Activated CD4-positive, alpha-beta T cell treated with anti-CD3 and anti-CD28 coated beads, Interleukin-2, amount 10 ng/mL, durations not matched to agents 24 days and 14 days (primary cell): ENCODE measurements around the gene KIF4A. TPM values are rescaled to one million over a fixed set of nuclear protein-coding genes. Genes with fewer than 3 reads are reported as not detected.
"Not testable (repeated sequence)": the region's sequence is repeated elsewhere in the genome, so short reads cannot be mapped to it uniquely, and the experiment has no call there.

Experiments
- DNase-seq: peaks from one replicate; pipeline ENCODE4 v3.0.0; 2022
- H3K27ac Mint-ChIP-seq: one replicate; pipeline ENCODE4 v1.8.0; 2022; ENCODE audit warnings: mild to moderate bottlenecking, mixed read lengths
- H3K27me3 Mint-ChIP-seq: one replicate; pipeline ENCODE4 v1.8.0; 2022; ENCODE audit warnings: mixed read lengths
- H3K36me3 Mint-ChIP-seq: one replicate; pipeline ENCODE4 v1.8.0; 2022; ENCODE audit warnings: low read depth, mild to moderate bottlenecking, mixed read lengths
- H3K4me1 Mint-ChIP-seq: one replicate; pipeline ENCODE4 v1.8.0; 2021; ENCODE audit warnings: mixed read lengths
- H3K4me3 Mint-ChIP-seq: one replicate; pipeline ENCODE4 v1.8.0; 2022; ENCODE audit warnings: mild to moderate bottlenecking, moderate library complexity, mixed read lengths
- H3K9me3 Mint-ChIP-seq: one replicate; pipeline ENCODE4 v1.8.0; 2021; ENCODE audit warnings: mixed read lengths
- intact Hi-C: fragments of 100-400 bp; cut with micrococcal nuclease; formaldehyde crosslinking; loops from one replicate; pipeline ENCODE4 v1.15.1; 2023
- total RNA-seq: library from RNA; stranded (reverse); gene quantifications from 2 replicates; pipeline ENCODE4 v1.2.3, GENCODE V29; 2022

Gene KIF4A
- total RNA-seq, 1 donor from 2014 or later, result 19.4 TPM

- intact Hi-C loops, result no loop called here
- Mint-ChIP-seq H3K4me3 (no peak overlapping the region), H3K4me1 (no peaks in the 10 kb centered on the region), H3K27ac (no peak overlapping the region), H3K9me3 (no peaks in the 10 kb centered on the region), H3K27me3 (no peaks in the 10 kb centered on the region), H3K36me3 (peaks cover 11% of the 10 kb centered on the region)
- no peak for DNase-seq
Observed at GRCh38 chrX:70324326-70324725, 34.4 kb downstream of the KIF4A start.

DNA sequence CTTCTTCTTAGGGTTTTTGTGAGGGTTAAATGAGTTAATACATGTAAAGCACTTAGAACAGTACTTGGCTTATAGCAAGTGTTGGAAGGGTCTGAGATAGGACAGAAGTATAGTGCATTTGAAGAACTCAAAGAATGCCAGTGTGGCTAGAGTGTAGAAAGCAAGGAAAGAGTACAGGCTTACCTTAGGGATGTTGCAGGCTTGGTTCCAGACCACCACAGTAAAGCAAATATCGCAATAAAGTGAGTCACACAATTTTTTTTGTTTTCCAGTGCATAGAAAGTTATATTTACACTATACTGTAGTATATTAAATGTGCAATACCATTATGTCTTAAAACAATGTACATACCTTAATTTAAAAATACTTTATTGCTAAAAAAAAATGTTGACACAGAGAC lies 41.3 kb downstream of the KIF4A start:
- H3K9me3 Mint-ChIP-seq, result no peaks in the 10 kb centered on the region
- no peak overlapping the region for H3K4me3 Mint-ChIP-seq
- no peak overlapping the region for H3K27ac Mint-ChIP-seq
- intact Hi-C loops, result no loop called here
- no peaks in the 10 kb centered on the region for H3K27me3 Mint-ChIP-seq
- DNase-seq, result no peak
- peaks cover 6% of the 10 kb centered on the region for H3K4me1 Mint-ChIP-seq
- peaks cover 29% of the 10 kb centered on the region for H3K36me3 Mint-ChIP-seq

DNA sequence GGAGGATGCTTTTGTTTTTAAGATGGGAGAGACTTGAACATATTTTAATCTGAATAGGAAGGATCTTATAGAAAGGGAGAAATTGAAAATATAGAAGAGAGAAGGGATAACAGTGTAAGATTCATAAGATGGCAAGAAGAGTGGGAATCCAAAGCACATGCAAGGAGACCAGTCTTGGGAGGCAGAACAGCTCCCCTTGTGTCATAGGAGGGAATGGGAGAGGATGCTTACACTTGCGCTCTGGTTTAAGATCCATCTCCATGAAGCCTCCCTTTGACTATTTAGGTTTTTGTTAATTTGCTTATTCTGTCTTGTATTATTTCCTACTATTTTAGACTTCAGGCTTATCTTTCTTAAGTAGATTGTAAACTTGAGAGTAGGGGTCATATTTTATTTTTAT lies 42.7 kb downstream of the KIF4A start:
- intact Hi-C loops, result no loop called here
- Mint-ChIP-seq H3K9me3 (no peaks in the 10 kb centered on the region), H3K27me3 (no peaks in the 10 kb centered on the region), H3K36me3 (peaks cover 31% of the 10 kb centered on the region), H3K4me3 (no peak overlapping the region), H3K27ac (peak overlapping the region; percentile 3), H3K4me1 (peaks cover 15% of the 10 kb centered on the region)
- no peak for DNase-seq

- Mint-ChIP-seq H3K27ac (peak overlapping the region; percentile 45), H3K9me3 (no peaks in the 10 kb centered on the region), H3K36me3 (peaks cover 26% of the 10 kb centered on the region), H3K27me3 (no peaks in the 10 kb centered on the region), H3K4me1 (peaks cover 15% of the 10 kb centered on the region), H3K4me3 (no peak overlapping the region)
- DNase-seq, result peak; percentile 58
- intact Hi-C loops, result loop anchor here (2.0 to 5.0 kb wide), 3 partner anchors 46 to 336 kb away; partner anchors contain the start of gene KIF4A
Observed at GRCh38 chrX:70336767-70337166, 46.9 kb downstream of the KIF4A start.

- intact Hi-C loops, result loop anchor here (5.0 kb wide), 1 partner anchor 94 kb away; no protein-coding TSS in a partner anchor
- no peak overlapping the region for H3K4me3 Mint-ChIP-seq
- peaks cover 25% of the 10 kb centered on the region for H3K36me3 Mint-ChIP-seq
- H3K4me1 Mint-ChIP-seq, result peaks cover 15% of the 10 kb centered on the region
- no peak for DNase-seq
- no peaks in the 10 kb centered on the region for H3K27me3 Mint-ChIP-seq
- no peak overlapping the region for H3K27ac Mint-ChIP-seq
- H3K9me3 Mint-ChIP-seq, result no peaks in the 10 kb centered on the region
Observed at GRCh38 chrX:70338290-70338689, 48.4 kb downstream of the KIF4A start.

GRCh38 chrX:70343435-70343834 lies 53.5 kb downstream of the KIF4A start:
- no peak overlapping the region for H3K27ac Mint-ChIP-seq
- peaks cover 38% of the 10 kb centered on the region for H3K36me3 Mint-ChIP-seq
- H3K27me3 Mint-ChIP-seq, result no peaks in the 10 kb centered on the region
- H3K9me3 Mint-ChIP-seq, result no peaks in the 10 kb centered on the region
- no peak overlapping the region for H3K4me3 Mint-ChIP-seq
- no peaks in the 10 kb centered on the region for H3K4me1 Mint-ChIP-seq
- intact Hi-C loops, result no loop called here
- DNase-seq, result no peak

- no peak for DNase-seq
- Mint-ChIP-seq H3K4me3 (no peak overlapping the region), H3K27me3 (no peaks in the 10 kb centered on the region), H3K27ac (no peak overlapping the region), H3K4me1 (no peaks in the 10 kb centered on the region), H3K36me3 (peaks cover 45% of the 10 kb centered on the region), H3K9me3 (no peaks in the 10 kb centered on the region)
- intact Hi-C loops, result no loop called here
Observed at GRCh38 chrX:70346418-70347070, 56.6 kb downstream of the KIF4A start.

DNA sequence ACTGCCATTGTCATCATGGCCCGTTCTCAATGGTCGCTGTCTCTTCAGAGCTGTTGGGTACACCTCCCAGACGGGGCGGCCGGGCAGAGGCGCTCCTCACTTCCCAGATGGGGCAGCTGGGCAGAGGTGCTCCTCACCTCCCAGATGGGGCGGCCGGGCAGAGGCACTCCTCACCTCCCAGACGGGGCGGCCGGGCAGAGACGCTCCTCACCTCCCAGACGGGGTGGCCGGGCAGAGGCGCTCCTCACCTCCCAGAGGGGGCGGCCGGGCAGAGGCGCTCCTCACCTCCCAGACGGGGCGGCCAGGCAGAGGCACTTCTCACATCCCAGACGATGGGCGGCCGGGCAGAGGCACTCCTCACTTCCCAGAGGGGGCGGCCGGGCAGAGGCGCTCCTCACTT lies 58.9 kb downstream of the KIF4A start:
- H3K27me3 Mint-ChIP-seq, H3K9me3 Mint-ChIP-seq, DNase-seq, H3K4me1 Mint-ChIP-seq, intact Hi-C loops, H3K4me3 Mint-ChIP-seq, H3K27ac Mint-ChIP-seq: not testable (repeated sequence)
- H3K36me3 Mint-ChIP-seq, result peaks cover 40% of the 10 kb centered on the region

- intact Hi-C loops, H3K27ac Mint-ChIP-seq, H3K4me3 Mint-ChIP-seq, H3K27me3 Mint-ChIP-seq, H3K9me3 Mint-ChIP-seq, DNase-seq, H3K4me1 Mint-ChIP-seq: not testable (repeated sequence)
- peaks cover 39% of the 10 kb centered on the region for H3K36me3 Mint-ChIP-seq
Observed at GRCh38 chrX:70349367-70350125, 59.6 kb downstream of the KIF4A start.

DNA sequence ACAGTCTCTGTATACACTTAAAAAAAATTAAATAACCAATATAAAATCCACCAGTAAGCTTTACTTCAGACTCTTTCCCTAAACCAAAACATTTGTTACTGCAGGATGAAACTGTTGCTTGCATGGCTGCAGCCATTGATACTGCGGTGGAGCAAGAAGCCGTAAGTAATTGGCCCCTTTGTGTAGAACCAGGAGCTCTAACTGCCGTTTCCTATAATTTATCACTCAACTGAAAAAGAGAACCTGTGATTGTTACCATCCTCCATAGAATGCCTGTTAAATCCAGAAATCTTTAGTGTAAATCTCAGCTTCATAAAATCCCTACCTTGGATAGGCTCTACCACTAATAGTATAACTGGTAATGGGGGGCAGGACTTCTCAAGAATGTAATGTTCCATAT lies 62.6 kb downstream of the KIF4A start:
- Mint-ChIP-seq H3K27ac (no peak overlapping the region), H3K9me3 (no peaks in the 10 kb centered on the region), H3K4me3 (no peak overlapping the region), H3K27me3 (no peaks in the 10 kb centered on the region), H3K4me1 (no peaks in the 10 kb centered on the region), H3K36me3 (peaks cover 28% of the 10 kb centered on the region)
- no peak for DNase-seq
- intact Hi-C loops, result no loop called here

DNA sequence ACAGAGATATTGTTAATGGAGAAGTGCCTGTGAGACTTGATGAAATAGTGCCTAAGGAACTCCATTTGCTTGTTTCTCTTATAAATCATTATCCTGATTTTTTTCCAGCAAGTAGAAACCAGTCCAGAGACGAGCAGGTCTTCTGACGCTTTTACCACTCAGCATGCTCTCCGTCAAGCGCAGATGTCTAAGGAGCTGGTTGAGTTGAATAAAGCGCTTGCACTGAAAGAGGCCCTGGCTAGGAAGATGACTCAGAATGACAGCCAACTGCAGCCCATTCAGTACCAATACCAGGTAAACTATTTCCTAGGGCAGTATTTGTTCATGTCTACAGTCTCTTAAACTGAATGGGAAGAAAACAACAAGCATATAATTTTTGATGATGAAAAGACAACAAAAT lies 63.6 kb downstream of the KIF4A start:
- H3K27me3 Mint-ChIP-seq, result no peaks in the 10 kb centered on the region
- no peaks in the 10 kb centered on the region for H3K4me1 Mint-ChIP-seq
- peaks cover 28% of the 10 kb centered on the region for H3K36me3 Mint-ChIP-seq
- no peak for DNase-seq
- H3K4me3 Mint-ChIP-seq, result no peak overlapping the region
- intact Hi-C loops, result no loop called here
- no peaks in the 10 kb centered on the region for H3K9me3 Mint-ChIP-seq
- no peak overlapping the region for H3K27ac Mint-ChIP-seq

GRCh38 chrX:70354716-70355115 lies 64.8 kb downstream of the KIF4A start:
- Mint-ChIP-seq H3K4me3 (no peak overlapping the region), H3K27ac (no peak overlapping the region), H3K9me3 (no peaks in the 10 kb centered on the region), H3K4me1 (no peaks in the 10 kb centered on the region), H3K27me3 (no peaks in the 10 kb centered on the region), H3K36me3 (peaks cover 29% of the 10 kb centered on the region)
- intact Hi-C loops, result no loop called here
- no peak for DNase-seq

DNA sequence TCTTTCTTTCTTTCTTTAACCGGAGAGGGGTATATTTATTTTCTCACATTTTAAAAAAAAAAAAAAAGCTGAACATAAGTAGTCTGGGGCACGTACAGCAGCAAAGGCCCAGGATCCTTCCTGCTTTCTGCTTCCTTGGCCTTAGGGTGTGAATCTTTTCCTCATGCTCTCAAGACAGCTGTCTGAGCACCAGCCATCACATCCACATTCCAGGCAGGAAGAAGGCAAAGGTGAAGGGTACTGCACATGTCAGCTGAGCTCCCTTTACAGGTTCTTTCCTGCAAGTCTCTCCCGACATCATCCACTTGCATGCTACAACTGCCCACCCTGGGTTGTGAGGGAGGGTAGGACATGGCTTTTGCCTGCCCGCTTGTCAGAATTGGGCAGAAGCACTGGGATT lies 69.6 kb downstream of the KIF4A start:
- Mint-ChIP-seq H3K9me3 (no peaks in the 10 kb centered on the region), H3K27me3 (no peaks in the 10 kb centered on the region), H3K4me1 (no peaks in the 10 kb centered on the region), H3K4me3 (no peak overlapping the region), H3K27ac (no peak overlapping the region), H3K36me3 (peaks cover 17% of the 10 kb centered on the region)
- intact Hi-C loops, result no loop called here
- no peak for DNase-seq

DNA sequence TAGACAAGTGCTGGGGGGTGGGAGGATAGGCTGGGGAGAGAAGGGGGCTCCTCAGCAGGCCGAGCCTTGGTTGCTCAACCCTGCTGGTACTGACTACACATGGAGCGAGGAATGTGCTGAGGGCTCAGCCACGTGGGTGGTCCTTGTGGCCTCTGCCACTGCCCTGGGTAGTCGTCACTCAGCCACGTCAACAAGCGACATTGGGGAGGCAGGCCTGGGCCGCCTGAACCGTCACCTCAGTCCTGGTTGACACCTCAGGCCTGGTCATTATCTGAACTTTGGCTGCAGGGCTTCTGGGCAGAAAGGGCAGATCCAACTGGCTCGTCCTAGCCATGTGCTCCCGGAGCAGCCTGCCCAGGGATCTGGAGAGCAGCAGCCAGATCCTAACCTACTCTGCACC lies 70.5 kb downstream of the KIF4A start:
- H3K9me3 Mint-ChIP-seq, result no peaks in the 10 kb centered on the region
- no peak overlapping the region for H3K27ac Mint-ChIP-seq
- no peaks in the 10 kb centered on the region for H3K4me1 Mint-ChIP-seq
- intact Hi-C loops, result no loop called here
- no peak overlapping the region for H3K4me3 Mint-ChIP-seq
- H3K36me3 Mint-ChIP-seq, result peaks cover 17% of the 10 kb centered on the region
- DNase-seq, result no peak
- no peaks in the 10 kb centered on the region for H3K27me3 Mint-ChIP-seq
